PC-3 (cell line): ENCODE results near the gene SH3PXD2B. TPM values are rescaled to one million over a fixed set of nuclear protein-coding genes. Genes with fewer than 3 reads are reported as not detected.
"Not testable (repeated sequence)": the region's sequence is repeated elsewhere in the genome, so short reads cannot be mapped to it uniquely, and the experiment has no call there.

Experiments used
- ATAC-seq: fragments of 200-7000 bp; cut with Tn5 transposase; 2 replicates; pipeline ENCODE4 v1.9.1; 2020; ENCODE audit warnings: mild to moderate bottlenecking, moderate library complexity
- BruUV-seq: library from RNA; stranded (reverse); fragments of 400-500 nt; replicated peaks from 2 replicates; lab custom pipeline; 2021; lab: Mats Ljungman, UMichigan
- CTCF ChIA-PET: fragments of 300-600 bp; sonication (Branson Sonifier 250); formaldehyde crosslinking; loops from one replicate; lab custom pipeline; 2022; ENCODE audit warnings: antibody characterized with exemption; lab: Charles Lee
- POLR2A ChIA-PET: fragments of 300-600 bp; sonication (Branson Sonifier 250); formaldehyde crosslinking; loops from one replicate; lab custom pipeline; 2022; ENCODE audit warnings: antibody characterized with exemption; ENCODE audit not compliant: unreplicated experiment; lab: Charles Lee
- DNase-seq: peaks from one replicate; pipeline ENCODE4 v3.0.0-alpha.2; 2015
- H2AFZ ChIP-seq: fragments of 300-600 bp; sonication (generic); 2 replicates; pipeline ENCODE4 v1.6.0; 2016; ENCODE audit warnings: antibody characterized with exemption, low read length
- H3F3A ChIP-seq: fragments of 300-600 bp; sonication (generic); one replicate; pipeline ENCODE4 v1.6.0; 2017; ENCODE audit warnings: antibody characterized with exemption, low read length, control low read depth, mild to moderate bottlenecking; ENCODE audit not compliant: unreplicated experiment
- H3K27ac ChIP-seq: fragments of 300-600 bp; sonication (generic); 2 replicates; pipeline ENCODE4 v1.5.1; 2016; ENCODE audit warnings: mild to moderate bottlenecking, low read length
- H3K27me3 ChIP-seq: fragments of 300-600 bp; sonication (generic); 2 replicates; pipeline ENCODE4 v1.6.1; 2016; ENCODE audit warnings: low read length, mixed read lengths
- H3K36me3 ChIP-seq: fragments of 300-600 bp; sonication (generic); 2 replicates; pipeline ENCODE4 v1.6.1; 2016; ENCODE audit warnings: low read depth, mixed run types, low read length, mixed read lengths
- H3K4me1 ChIP-seq: fragments of 300-600 bp; sonication (generic); 2 replicates; pipeline ENCODE4 v1.5.1; 2016; ENCODE audit warnings: low read length; ENCODE audit not compliant: insufficient read depth
- H3K4me2 ChIP-seq: fragments of 300-600 bp; sonication (generic); 2 replicates; pipeline ENCODE4 v1.6.0; 2016; ENCODE audit warnings: low read length
- H3K4me3 ChIP-seq: fragments of 300-600 bp; sonication (generic); 2 replicates; pipeline ENCODE4 v1.5.1; 2016; ENCODE audit warnings: mild to moderate bottlenecking, low read length, mixed read lengths
- H3K79me2 ChIP-seq: fragments of 300-600 bp; sonication (generic); 2 replicates; pipeline ENCODE4 v1.6.1; 2017; ENCODE audit warnings: low read length, mixed read lengths
- H3K9ac ChIP-seq: fragments of 300-600 bp; sonication (generic); 2 replicates; pipeline ENCODE4 v1.6.0; 2016; ENCODE audit warnings: mild to moderate bottlenecking, low read length
- H3K9me2 ChIP-seq: fragments of 300-600 bp; sonication (generic); replicated peaks from 2 replicates; pipeline ENCODE4 v1.6.1; 2016; ENCODE audit warnings: mixed run types, low read length, mixed read lengths
- H3K9me3 ChIP-seq: fragments of 300-600 bp; sonication (generic); 2 replicates; pipeline ENCODE4 v1.6.1; 2016; ENCODE audit warnings: low read length, mixed read lengths
- H4K20me1 ChIP-seq: fragments of 300-600 bp; sonication (generic); 2 replicates; pipeline ENCODE4 v1.6.1; 2016; ENCODE audit warnings: low read length, mixed read lengths
- EZH2 ChIP-seq: fragments of 300-600 bp; sonication (generic); IDR thresholded peaks from one replicate; pipeline ENCODE4 v1.6.1; 2017; ENCODE audit warnings: antibody characterized with exemption, mild to moderate bottlenecking, low read length; ENCODE audit not compliant: unreplicated experiment
- EZH2phosphoT487 ChIP-seq: fragments of 300-600 bp; sonication (generic); IDR thresholded peaks from 2 replicates; pipeline ENCODE4 v1.6.1; 2018; ENCODE audit warnings: mild to moderate bottlenecking, antibody characterized with exemption, low read length, borderline replicate concordance
- intact Hi-C: fragments of 100-400 bp; cut with micrococcal nuclease; formaldehyde crosslinking; loops from 2 replicates; pipeline ENCODE4 v1.9.0; 2023
- total RNA-seq: library from RNA; depleted of rRNA; stranded (reverse); fragments of >200 nt; gene quantifications from 2 replicates; pipeline ENCODE4 v1.2.3, GENCODE V29; 2014
- TF ChIP-seq, protein P1 (sequence below): fragments of 300-600 bp; sonication (generic); conservative IDR thresholded peaks from 2 replicates; pipeline ENCODE4 v1.5.1; 2017; ENCODE audit warnings: antibody characterized with exemption, low read depth, mild to moderate bottlenecking, low read length

Gene SH3PXD2B
- total RNA-seq, 1 experiment from 2014 or later = 9.8 TPM

DNA sequence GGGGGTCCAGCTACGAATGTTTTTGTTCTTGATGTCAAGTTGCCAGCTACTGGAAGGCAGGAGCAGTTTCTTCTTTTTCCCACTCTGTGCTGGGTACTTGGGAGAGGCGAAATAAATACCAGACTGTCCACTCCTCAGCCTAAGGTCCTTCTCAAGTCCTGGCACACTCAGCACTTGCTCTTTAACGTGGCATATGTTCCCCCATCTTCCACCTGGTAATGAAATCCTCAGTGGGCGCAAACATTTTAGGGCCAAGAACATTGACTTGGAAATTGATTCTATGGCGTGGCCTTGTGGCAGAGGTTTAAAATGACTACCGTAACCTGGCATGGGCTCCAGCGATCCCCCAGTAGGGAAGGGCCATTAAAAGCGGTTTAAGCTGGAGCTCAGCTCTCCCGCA, 119.7 kb downstream of the SH3PXD2B start:
- no peak for ATAC-seq
- CTCF ChIA-PET = no interaction called here
- no TSS peak for BruUV-seq

DNA sequence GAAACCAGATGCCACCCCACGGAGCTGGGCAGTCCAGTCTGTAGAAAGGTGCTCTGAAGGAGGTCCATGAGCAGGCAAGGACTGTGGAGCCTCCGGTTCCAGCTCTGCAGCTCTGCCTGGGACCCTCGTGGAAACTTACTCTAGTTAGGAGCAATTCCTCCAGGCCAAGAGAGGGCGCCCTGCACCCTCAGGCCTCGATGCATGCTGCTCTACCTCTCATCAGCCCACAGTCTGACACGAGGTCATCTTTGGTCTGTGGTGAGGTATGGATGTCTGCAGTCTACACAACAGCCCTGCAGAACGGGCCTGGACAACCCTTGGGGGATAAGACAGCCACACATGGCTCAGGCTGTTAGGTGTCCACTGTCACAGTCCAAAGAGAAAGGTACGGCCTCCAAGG, 120.1 kb downstream of the SH3PXD2B start:
- intact Hi-C loops = no loop called here
- H3K27ac ChIP-seq = no peak overlapping the region
- no peaks in the 10 kb centered on the region for H3K27me3 ChIP-seq
- no peaks in the 10 kb centered on the region for H3K36me3 ChIP-seq
- no peak overlapping the region for H3K9ac ChIP-seq
- peak; percentile 18 for DNase-seq
- no peaks in the 10 kb centered on the region for H3K79me2 ChIP-seq
- no peaks in the 10 kb centered on the region for H4K20me1 ChIP-seq
- H3K4me3 ChIP-seq = no peak overlapping the region
- no peak for ATAC-seq
- H3K9me2 ChIP-seq = no peaks in the 10 kb centered on the region
- no peaks in the 10 kb centered on the region for H3K9me3 ChIP-seq
- TF ChIP-seq EZH2 (no peak), EZH2phosphoT487 (no peak)
- TF ChIP-seq, protein P1, sequence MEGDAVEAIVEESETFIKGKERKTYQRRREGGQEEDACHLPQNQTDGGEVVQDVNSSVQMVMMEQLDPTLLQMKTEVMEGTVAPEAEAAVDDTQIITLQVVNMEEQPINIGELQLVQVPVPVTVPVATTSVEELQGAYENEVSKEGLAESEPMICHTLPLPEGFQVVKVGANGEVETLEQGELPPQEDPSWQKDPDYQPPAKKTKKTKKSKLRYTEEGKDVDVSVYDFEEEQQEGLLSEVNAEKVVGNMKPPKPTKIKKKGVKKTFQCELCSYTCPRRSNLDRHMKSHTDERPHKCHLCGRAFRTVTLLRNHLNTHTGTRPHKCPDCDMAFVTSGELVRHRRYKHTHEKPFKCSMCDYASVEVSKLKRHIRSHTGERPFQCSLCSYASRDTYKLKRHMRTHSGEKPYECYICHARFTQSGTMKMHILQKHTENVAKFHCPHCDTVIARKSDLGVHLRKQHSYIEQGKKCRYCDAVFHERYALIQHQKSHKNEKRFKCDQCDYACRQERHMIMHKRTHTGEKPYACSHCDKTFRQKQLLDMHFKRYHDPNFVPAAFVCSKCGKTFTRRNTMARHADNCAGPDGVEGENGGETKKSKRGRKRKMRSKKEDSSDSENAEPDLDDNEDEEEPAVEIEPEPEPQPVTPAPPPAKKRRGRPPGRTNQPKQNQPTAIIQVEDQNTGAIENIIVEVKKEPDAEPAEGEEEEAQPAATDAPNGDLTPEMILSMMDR = peak; percentile 55
- ChIA-PET CTCF (no interaction called here), POLR2A (no interaction called here)
- no TSS peak for BruUV-seq
- no peaks in the 10 kb centered on the region for H3K4me1 ChIP-seq
- no peaks in the 10 kb centered on the region for H3F3A ChIP-seq
- H2AFZ ChIP-seq = no peak overlapping the region
- H3K4me2 ChIP-seq = no peak overlapping the region

More for the DNA sequence above, 119.7 kb downstream of the SH3PXD2B start:
- POLR2A ChIA-PET = no interaction called here
- H4K20me1 ChIP-seq = no peaks in the 10 kb centered on the region
- intact Hi-C loops = no loop called here
- DNase-seq = no peak
- H3F3A ChIP-seq = no peaks in the 10 kb centered on the region
- H3K27ac ChIP-seq = no peak overlapping the region
- no peaks in the 10 kb centered on the region for H3K4me1 ChIP-seq
- no peak overlapping the region for H3K9ac ChIP-seq
- TF ChIP-seq EZH2 = no peak
- TF ChIP-seq, protein P1 = no peak
- no peak for TF ChIP-seq EZH2phosphoT487
- H3K79me2 ChIP-seq = no peaks in the 10 kb centered on the region
- no peaks in the 10 kb centered on the region for H3K9me2 ChIP-seq
- H3K9me3 ChIP-seq = no peaks in the 10 kb centered on the region
- no peak overlapping the region for H2AFZ ChIP-seq
- H3K27me3 ChIP-seq = no peaks in the 10 kb centered on the region
- H3K4me2 ChIP-seq = no peak overlapping the region
- no peak overlapping the region for H3K4me3 ChIP-seq
- H3K36me3 ChIP-seq = no peaks in the 10 kb centered on the region

DNA sequence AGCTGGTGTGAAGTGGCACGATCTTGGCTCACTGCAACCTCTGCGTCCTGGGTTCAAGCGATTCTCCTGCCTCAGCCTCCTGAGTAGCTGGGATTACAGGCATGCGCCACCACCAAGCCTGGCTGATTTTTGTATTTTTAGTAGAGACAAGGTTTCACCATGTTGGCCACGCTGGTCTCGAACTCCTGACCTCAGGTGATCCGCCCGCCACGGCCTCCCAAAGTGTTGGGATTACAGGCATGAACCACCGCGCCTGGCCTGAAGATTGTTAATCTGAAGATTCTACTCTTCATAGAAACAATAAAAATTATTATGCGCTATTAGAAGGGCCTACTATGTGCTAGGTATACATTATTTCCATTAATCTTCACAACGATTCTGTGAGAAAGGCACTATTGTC, 127.4 kb downstream of the SH3PXD2B start:
- H3K27me3 ChIP-seq, BruUV-seq, H3K36me3 ChIP-seq, ATAC-seq, H3K4me1 ChIP-seq, H2AFZ ChIP-seq, H3K4me2 ChIP-seq, H4K20me1 ChIP-seq, H3F3A ChIP-seq, H3K9me2 ChIP-seq, intact Hi-C loops, H3K4me3 ChIP-seq, DNase-seq, H3K27ac ChIP-seq, H3K9me3 ChIP-seq, H3K79me2 ChIP-seq, H3K9ac ChIP-seq: not testable (repeated sequence)
- POLR2A ChIA-PET = interaction anchor here (0.7 kb wide), 1 partner anchor 38 kb away, joined by 4 read pairs; no protein-coding TSS in a partner anchor
- CTCF ChIA-PET = interaction anchor here (0.6 kb wide), 2 partner anchors 274 to 1991 kb away, joined by 3 to 6 read pairs; no protein-coding TSS in a partner anchor
